T-helper 2 cell treated with Interferon-gamma antibody and Interleukin-4, amounts not matched to agents 5 μg/mL and 100 μg/mL, for 36 hours (primary cell): Measurements from ENCODE around the gene MORN5.

Experiments used
- DNase-seq: peaks from one replicate; pipeline ENCODE4 v3.0.0; 2021; ENCODE audit warnings: low spot score
- H3K27ac Mint-ChIP-seq: one replicate; pipeline ENCODE4 v1.8.0; 2021; ENCODE audit warnings: mild to moderate bottlenecking, mixed read lengths
- H3K27me3 Mint-ChIP-seq: one replicate; pipeline ENCODE4 v1.8.0; 2021; ENCODE audit warnings: low read depth, mixed read lengths
- H3K36me3 Mint-ChIP-seq: one replicate; pipeline ENCODE4 v1.8.0; 2021; ENCODE audit warnings: low read depth, mixed read lengths
- H3K4me1 Mint-ChIP-seq: one replicate; pipeline ENCODE4 v1.8.0; 2021; ENCODE audit warnings: low read depth, mixed read lengths
- H3K4me3 Mint-ChIP-seq: one replicate; pipeline ENCODE4 v1.8.0; 2022; ENCODE audit warnings: mild to moderate bottlenecking, moderate library complexity, mixed read lengths
- H3K9me3 Mint-ChIP-seq: one replicate; pipeline ENCODE4 v1.8.0; 2021; ENCODE audit warnings: mixed read lengths

MORN5 gene

DNA sequence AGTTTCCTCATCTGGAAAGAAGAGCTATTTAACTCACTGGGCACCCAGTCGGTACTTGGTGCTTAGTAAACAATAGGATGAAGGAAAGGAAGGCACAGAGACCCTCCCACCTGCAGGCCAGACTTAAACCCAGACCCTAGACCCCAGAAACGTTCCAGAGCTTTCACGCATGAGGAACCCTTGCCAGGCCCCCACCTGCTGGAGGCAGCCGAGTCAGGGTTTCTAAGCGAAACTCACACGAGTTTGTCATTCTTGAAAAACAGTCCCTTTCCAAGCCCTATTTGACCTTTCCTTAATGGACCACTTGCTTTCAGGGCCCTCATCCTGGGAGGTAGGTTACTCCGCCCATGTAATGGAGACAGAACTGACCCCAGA, 30.8 kb upstream of the MORN5 start:
- Mint-ChIP-seq H3K27ac (no peak overlapping the region), H3K4me1 (peaks cover 8% of the 10 kb centered on the region), H3K27me3 (peaks cover 45% of the 10 kb centered on the region), H3K36me3 (no peaks in the 10 kb centered on the region), H3K9me3 (no peaks in the 10 kb centered on the region), H3K4me3 (no peak overlapping the region)
- no peak for DNase-seq

DNA sequence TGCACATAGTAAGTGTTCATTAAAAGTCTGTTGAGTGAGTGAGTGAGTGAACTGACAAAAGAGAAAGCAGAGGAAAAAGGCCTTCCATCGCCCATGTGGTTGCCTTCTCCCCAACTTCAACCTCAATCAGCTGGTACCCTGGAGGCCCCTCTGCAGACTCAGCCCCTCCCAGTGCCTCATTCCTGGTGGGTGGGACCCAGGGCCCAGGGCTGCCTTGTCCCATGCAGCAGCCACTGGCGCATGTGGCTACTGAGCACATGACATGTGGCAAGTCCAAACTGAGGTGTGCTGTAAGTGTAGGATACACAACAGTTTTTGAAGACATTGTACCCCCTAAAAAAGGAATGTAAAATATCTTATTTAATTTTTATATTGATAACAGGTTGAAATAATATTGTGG, 29.7 kb upstream of the MORN5 start:
- Mint-ChIP-seq H3K4me3 (no peak overlapping the region), H3K27ac (no peak overlapping the region), H3K36me3 (no peaks in the 10 kb centered on the region), H3K4me1 (peaks cover 8% of the 10 kb centered on the region), H3K9me3 (no peaks in the 10 kb centered on the region), H3K27me3 (peaks cover 36% of the 10 kb centered on the region)
- DNase-seq = no peak

DNA sequence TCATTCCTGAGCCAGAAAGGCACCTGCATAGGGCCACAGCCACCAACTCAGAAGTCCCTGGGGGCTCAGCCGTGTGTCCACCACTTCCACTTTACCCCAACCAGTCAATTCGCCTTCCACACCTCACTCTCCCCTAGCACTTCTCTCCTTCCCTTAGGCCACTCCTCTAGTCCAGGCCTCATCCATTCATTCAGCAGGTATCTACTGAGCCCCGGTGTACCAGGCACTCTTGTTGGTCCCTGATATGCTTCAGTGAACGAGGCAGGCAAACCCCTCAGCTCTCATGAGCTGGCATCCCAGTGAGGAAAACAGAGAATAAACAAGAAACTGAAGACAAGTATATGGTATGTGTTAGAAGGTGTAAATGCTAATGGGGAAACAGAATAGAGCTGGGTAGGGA, 28.9 kb upstream of the MORN5 start:
- H3K4me3 Mint-ChIP-seq = no peak overlapping the region
- H3K27me3 Mint-ChIP-seq = peaks cover 30% of the 10 kb centered on the region
- no peak for DNase-seq
- H3K36me3 Mint-ChIP-seq = no peaks in the 10 kb centered on the region
- no peak overlapping the region for H3K27ac Mint-ChIP-seq
- no peaks in the 10 kb centered on the region for H3K9me3 Mint-ChIP-seq
- H3K4me1 Mint-ChIP-seq = peaks cover 7% of the 10 kb centered on the region

DNA sequence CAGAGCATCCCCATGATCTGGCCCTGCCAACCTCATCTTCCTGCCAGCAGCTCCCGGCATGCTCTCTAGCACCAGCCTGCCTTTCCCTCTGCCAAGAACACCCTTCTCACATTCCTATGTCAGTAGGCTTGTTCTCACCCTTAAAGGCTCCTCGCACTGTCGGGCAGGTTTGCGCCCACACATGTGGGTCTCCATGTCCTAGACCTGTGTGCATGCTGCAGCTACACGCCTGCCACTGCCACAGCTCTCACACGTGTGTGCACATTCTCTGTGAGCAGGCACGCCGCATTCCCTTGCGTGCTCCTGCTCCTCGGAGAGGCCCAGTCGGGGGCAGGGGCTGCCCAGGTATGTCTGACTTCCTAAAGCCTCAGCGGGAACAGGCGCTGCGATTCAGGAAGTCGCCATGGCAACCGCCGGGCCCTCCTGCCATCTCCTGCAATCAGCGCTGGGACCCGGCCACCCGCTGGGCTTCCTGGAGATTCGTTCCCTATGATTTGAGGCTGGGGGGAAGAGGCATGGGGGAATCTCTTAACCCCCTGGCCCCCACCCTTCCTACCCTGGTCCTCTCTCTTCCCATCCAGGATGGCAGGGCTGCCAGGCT, 28.2 kb upstream of the MORN5 start:
- Mint-ChIP-seq H3K4me3 (no peak overlapping the region), H3K9me3 (no peaks in the 10 kb centered on the region), H3K27ac (no peak overlapping the region), H3K4me1 (peaks cover 2% of the 10 kb centered on the region), H3K27me3 (peaks cover 24% of the 10 kb centered on the region), H3K36me3 (no peaks in the 10 kb centered on the region)
- DNase-seq = no peak

DNA sequence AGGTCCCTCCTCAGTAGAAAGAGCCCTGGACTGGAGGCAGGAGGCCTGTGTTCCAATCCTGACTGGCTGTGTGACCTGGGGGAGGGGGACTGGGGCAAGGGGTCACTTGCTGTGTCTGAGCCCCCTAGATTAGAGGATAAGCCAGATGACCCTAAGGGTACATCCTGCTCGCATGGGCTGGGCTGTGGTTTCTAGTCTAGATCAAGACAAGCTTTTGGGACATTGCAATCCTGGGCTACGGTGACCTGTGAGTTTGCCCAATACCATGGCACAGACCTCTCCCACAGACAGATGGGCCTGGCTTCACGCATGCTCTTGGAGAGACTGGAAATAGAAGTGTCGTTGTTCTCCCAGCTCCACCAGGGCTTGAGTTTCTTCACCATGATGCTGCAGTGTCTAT, 27.2 kb upstream of the MORN5 start:
- no peak for DNase-seq
- Mint-ChIP-seq H3K4me3 (no peak overlapping the region), H3K9me3 (no peaks in the 10 kb centered on the region), H3K36me3 (no peaks in the 10 kb centered on the region), H3K27ac (no peak overlapping the region), H3K4me1 (no peaks in the 10 kb centered on the region), H3K27me3 (peaks cover 16% of the 10 kb centered on the region)

DNA sequence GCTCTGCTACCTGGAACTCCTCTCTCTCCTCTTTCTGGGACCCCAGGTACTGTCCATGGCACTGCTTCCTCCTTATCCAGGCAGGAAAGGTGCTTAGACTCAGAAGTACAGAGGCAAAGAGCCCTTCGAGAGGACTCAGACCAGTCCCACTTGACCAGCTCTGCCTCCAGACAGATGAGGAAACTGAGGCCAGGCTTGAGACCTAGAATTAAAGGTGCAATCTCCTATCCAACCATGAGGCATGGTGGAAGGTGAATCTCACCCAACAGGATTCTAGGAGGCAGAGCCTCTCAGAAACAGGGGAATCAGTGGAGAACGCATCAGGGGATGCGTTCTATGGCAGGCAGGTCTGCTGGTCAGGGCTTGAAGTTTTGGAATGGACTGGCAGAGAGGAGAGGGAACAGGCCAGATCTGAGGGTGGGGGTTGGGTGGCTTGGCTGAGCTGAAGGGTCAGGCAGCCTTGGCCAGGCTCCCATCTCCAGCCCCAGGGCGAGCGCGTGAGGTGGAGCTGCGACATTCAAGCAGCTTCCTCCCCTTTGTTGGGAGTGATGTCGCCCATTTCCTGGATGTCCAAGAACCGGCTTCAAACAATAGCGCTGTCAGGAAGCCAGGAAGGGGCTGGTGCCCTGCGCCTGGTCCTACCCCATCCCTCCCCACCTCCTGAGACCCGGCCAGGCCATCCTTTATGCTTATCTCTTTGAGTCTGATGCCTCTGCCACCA, 26.3 kb upstream of the MORN5 start:
- Mint-ChIP-seq H3K27me3 (peaks cover 12% of the 10 kb centered on the region), H3K9me3 (no peaks in the 10 kb centered on the region), H3K4me1 (no peaks in the 10 kb centered on the region), H3K27ac (no peak overlapping the region), H3K36me3 (no peaks in the 10 kb centered on the region), H3K4me3 (no peak overlapping the region)
- no peak for DNase-seq

DNA sequence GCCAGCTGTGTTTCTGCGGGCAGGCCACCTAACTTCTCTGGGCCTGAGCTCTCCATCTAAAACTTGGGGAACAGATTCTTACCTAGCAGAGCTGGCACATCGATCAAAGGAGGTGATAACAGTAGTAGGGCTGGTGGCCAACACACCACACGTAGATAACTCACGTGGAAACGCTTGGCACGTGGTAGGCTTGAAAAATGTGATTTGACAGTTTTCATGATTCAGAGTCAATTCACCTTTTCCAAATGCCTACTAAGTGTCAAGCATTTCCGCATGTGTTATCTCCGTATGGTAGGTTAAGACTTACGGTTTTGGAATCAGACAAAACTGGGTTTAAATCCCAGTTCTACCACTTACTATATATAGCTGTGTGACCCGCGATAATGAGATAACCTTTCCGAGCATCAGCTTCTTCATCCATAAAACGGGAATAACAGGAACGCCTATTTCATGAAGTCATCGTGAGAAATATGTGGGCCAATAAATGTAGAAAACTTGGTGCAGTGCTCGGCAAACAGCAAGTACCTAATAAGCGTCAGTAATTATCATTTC, 25.6 kb upstream of the MORN5 start:
- Mint-ChIP-seq H3K27ac (no peak overlapping the region), H3K36me3 (no peaks in the 10 kb centered on the region), H3K4me3 (no peak overlapping the region), H3K9me3 (no peaks in the 10 kb centered on the region), H3K27me3 (peaks cover 12% of the 10 kb centered on the region), H3K4me1 (no peaks in the 10 kb centered on the region)
- no peak for DNase-seq

DNA sequence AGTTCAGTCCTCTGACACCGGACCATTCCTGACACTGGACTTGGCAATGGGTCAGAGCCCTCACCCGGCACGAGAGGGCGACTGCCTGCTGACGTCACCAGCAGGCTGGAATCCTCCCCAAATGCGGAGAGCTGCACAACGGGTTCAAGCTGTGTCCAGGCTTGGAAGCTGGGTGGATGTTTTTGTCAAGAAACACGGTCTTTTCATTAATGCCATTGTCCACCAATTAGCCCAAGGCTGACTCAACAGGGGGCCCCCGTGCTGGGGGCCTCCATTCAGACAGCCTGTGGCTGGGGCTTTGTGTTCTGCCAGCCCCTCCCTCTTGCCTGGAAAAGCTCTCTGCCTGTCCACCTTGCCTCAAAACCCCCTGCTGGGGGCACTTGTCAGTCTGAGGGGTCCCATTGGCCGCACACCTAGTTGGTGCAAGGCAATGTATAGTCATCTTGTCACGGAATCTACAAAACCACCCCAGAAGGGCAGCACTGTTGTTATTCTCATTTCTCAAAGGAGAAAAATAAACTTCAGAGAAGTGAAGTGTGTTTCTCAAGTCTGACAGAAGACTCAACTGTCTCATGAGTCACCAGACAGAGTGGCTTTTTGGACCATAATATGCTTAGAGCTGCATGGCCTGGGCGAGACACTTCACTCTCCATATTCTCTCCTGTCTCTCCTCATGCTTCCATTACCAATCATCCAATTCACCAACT, 24.7 kb upstream of the MORN5 start:
- H3K27ac Mint-ChIP-seq = no peak overlapping the region
- no peaks in the 10 kb centered on the region for H3K9me3 Mint-ChIP-seq
- no peak overlapping the region for H3K4me3 Mint-ChIP-seq
- no peak for DNase-seq
- peaks cover 7% of the 10 kb centered on the region for H3K27me3 Mint-ChIP-seq
- no peaks in the 10 kb centered on the region for H3K36me3 Mint-ChIP-seq
- no peaks in the 10 kb centered on the region for H3K4me1 Mint-ChIP-seq

DNA sequence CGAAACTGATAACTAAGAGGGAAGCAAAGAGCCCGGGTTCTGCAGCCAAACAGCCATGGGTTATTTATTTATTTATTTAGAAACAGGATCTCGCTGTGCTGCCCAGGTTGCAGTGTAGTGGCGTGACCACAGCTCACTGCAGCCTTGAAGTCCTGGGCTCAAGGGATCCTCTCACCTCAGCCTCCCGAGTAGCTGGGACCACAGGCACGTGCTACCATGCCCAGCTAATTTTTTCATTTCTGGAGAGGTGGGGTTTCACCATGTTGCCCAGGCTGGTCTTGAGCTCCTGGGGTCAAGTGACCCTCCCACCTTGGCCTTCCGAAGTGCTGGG, 24.2 kb upstream of the MORN5 start:
- H3K9me3 Mint-ChIP-seq = no peaks in the 10 kb centered on the region
- no peak for DNase-seq
- no peaks in the 10 kb centered on the region for H3K4me1 Mint-ChIP-seq
- H3K4me3 Mint-ChIP-seq = no peak overlapping the region
- no peak overlapping the region for H3K27ac Mint-ChIP-seq
- peaks cover 7% of the 10 kb centered on the region for H3K27me3 Mint-ChIP-seq
- H3K36me3 Mint-ChIP-seq = no peaks in the 10 kb centered on the region

DNA sequence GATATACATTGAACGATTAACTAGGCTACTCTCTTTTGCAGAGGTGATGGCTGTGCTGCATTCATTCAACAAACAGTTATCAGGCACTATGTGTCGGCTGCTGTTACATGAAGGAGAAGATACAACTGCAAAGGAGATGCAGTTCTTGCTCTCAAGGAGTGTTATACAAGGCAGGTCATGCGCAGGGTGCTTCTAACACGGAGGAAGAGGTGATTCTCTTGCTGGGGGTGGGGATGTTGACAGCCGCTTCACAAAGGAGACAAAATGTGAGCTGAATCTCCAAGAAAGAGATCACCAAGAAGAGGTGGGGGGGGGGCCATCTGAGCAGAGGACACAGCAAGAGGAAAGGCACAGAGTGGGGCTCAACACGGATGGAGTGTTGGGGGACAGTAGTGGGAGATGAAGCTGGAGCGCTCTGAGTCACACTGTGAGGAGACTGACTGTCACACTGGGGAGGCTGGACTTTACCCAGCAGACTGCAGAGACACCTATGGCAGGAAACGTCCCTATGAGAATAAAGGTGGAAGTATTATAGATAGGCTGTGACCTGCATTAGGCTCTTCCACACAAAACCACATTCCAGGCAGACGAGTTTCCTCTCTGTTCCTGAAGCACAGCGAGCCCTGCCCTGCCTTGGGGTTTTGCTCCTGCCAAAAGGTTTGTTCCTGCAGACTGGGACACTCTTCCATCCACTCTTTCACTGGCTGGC, 21.0 kb upstream of the MORN5 start:
- no peaks in the 10 kb centered on the region for H3K9me3 Mint-ChIP-seq
- H3K36me3 Mint-ChIP-seq = peaks cover 6% of the 10 kb centered on the region
- DNase-seq = no peak
- H3K27ac Mint-ChIP-seq = no peak overlapping the region
- no peaks in the 10 kb centered on the region for H3K27me3 Mint-ChIP-seq
- no peak overlapping the region for H3K4me3 Mint-ChIP-seq
- no peaks in the 10 kb centered on the region for H3K4me1 Mint-ChIP-seq

DNA sequence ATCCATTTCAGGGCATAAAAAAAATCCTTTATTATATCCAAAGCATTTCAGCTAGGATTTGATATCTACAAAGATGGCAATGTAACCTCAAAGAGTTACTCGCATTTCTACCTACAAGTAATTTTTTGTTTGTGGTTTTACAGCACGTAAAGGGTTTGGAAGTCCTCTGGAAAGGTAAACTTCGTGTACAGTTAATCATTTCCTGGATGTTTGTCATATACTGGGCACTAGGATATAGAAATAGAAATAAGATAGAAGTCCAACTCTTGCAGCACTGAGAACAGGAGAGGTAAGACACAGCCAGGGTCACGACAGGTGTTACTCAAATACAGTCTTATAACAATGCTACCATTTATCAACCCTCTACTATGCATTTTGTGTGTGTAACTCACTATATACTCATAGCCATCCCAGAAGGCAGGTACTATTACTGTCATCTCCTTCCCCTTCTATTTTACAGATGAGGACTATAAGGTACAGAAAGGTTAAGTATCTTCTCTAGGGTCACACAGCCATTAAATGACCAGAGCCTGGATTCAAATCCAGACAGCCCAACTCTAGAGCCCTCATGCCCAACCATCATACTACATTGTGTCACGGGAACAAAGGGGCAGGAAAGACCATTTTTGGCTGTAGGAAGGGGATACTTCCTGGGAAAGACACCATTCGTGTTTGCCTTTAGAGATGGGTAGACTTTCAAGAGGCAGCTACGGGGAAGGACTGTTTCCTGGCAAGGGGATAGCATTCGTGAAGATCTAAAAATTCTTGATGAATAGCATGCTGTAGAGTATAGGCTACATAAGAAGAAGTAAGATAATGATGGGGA, 19.1 kb upstream of the MORN5 start:
- H3K27ac Mint-ChIP-seq = no peak overlapping the region

DNA sequence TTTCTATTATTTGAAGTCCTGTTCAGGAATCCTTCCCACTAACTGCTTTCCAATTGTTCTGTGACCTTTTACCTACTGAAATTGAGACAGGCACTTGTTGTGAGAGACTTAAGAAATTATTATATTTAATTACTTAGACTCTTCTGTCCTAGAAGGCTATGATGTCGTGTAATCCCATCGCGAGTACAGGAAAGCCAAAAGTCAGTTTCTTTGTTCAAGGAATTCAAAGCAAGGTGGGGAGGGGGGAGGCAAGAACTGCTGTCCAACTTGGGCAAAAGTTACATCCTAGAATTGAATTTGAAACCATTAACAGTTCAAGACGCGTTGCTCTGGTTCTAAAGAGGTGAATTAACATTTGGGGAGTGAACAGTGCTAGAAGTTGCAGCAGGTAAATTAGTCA, 18.0 kb upstream of the MORN5 start:
- H3K27ac Mint-ChIP-seq = no peak overlapping the region
- H3K4me3 Mint-ChIP-seq = no peak overlapping the region
- H3K4me1 Mint-ChIP-seq = no peaks in the 10 kb centered on the region
- H3K36me3 Mint-ChIP-seq = peaks cover 19% of the 10 kb centered on the region
- no peaks in the 10 kb centered on the region for H3K9me3 Mint-ChIP-seq
- no peaks in the 10 kb centered on the region for H3K27me3 Mint-ChIP-seq
- no peak for DNase-seq

More for the DNA sequence above, 19.1 kb upstream of the MORN5 start:
- H3K4me3 Mint-ChIP-seq = no peak overlapping the region
- H3K36me3 Mint-ChIP-seq = peaks cover 17% of the 10 kb centered on the region
- H3K9me3 Mint-ChIP-seq = no peaks in the 10 kb centered on the region
- H3K27me3 Mint-ChIP-seq = no peaks in the 10 kb centered on the region
- DNase-seq = no peak
- H3K4me1 Mint-ChIP-seq = no peaks in the 10 kb centered on the region

DNA sequence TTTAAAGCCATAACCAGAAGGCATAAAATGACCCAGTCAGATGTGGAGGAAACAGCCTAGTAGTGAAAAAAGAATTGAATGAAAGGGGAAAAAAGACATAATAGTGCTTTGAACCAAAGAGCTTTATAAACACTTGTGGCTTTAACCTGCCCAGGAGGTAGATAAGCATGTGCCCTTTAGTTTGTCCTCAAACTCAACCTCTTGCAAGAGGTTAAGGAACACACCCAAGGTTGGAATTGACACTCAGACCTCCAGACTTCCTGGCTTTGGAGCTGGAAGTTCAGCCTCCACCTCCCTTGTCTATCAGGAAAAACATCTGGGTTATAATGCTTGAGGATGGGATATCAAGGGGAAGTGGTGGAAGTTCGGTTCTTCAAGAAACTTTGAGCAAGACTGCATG, 16.4 kb upstream of the MORN5 start:
- H3K9me3 Mint-ChIP-seq = no peaks in the 10 kb centered on the region
- DNase-seq = no peak
- no peaks in the 10 kb centered on the region for H3K4me1 Mint-ChIP-seq
- H3K36me3 Mint-ChIP-seq = peaks cover 24% of the 10 kb centered on the region
- H3K27ac Mint-ChIP-seq = no peak overlapping the region
- no peak overlapping the region for H3K4me3 Mint-ChIP-seq
- H3K27me3 Mint-ChIP-seq = no peaks in the 10 kb centered on the region
